ENCODE results near the gene WDR33. TPM values are rescaled to one million over a fixed set of nuclear protein-coding genes. Genes with fewer than 3 reads are reported as not detected.

Gene WDR33
- total RNA-seq, 2 donors from 2014 or later = 76.3 to 82.5 TPM

- Mint-ChIP-seq H3K9me3 (no peaks in the 10 kb centered on the region), H3K4me3 (no peak overlapping the region), H3K36me3 (ENCODE audit: low read depth) (peaks cover 9% of the 10 kb centered on the region), H3K4me1 (peaks cover 16% of the 10 kb centered on the region), H3K27me3 (ENCODE audit: insufficient read depth) (peaks cover 8% of the 10 kb centered on the region), H3K27ac (peak overlapping the region; percentile 75)
- Histone ChIP-seq H3K4me3 (ENCODE audit: low read length) (no peak overlapping the region), H3K27me3 (ENCODE audit: control insufficient read depth, insufficient read depth, low read length, poor library complexity, severe bottlenecking) (no peaks in the 10 kb centered on the region), H3K4me1 (ENCODE audit: control insufficient read depth, insufficient read depth, low read length) (peaks cover 3% of the 10 kb centered on the region), H3K36me3 (ENCODE audit: control insufficient read depth, insufficient read depth, low read length) (peaks cover 14% of the 10 kb centered on the region), H3K9me3 (ENCODE audit: control insufficient read depth, low read length) (no peaks in the 10 kb centered on the region), H3K27ac (ENCODE audit: low read depth, low read length) (no peak overlapping the region), H3K9ac (ENCODE audit: extremely low read depth, low read length, poor library complexity, severe bottlenecking) (no peak overlapping the region)
- no peak for TF ChIP-seq CTCF (conservative IDR thresholded peaks at IDR 0.05)
- peak; percentile 47 for DNase-seq
- 96 to 98% methylated on average over 19 to 27 of the region's 27 CpGs for WGBS, 2 experiments (ENCODE audit: insufficient coverage in 1 of 2, insufficient read length in 1 of 2)
Observed at GRCh38 chr2:127698553-127699355, 112.2 kb downstream of the WDR33 start.

GRCh38 chr2:127697482-127698180 lies 113.3 kb downstream of the WDR33 start:
- H3K27me3 ChIP-seq (ENCODE audit: control insufficient read depth, insufficient read depth, low read length, poor library complexity, severe bottlenecking) = no peaks in the 10 kb centered on the region
- Mint-ChIP-seq H3K27me3 (ENCODE audit: insufficient read depth) (peaks cover 8% of the 10 kb centered on the region), H3K4me1 (peaks cover 13% of the 10 kb centered on the region), H3K9me3 (peaks cover under 1% of the 10 kb centered on the region), H3K36me3 (ENCODE audit: low read depth) (peaks cover 5% of the 10 kb centered on the region), H3K27ac (no peak overlapping the region), H3K4me3 (no peak overlapping the region)
- H3K4me1 ChIP-seq (ENCODE audit: control insufficient read depth, insufficient read depth, low read length) = no peaks in the 10 kb centered on the region
- no peak overlapping the region for H3K4me3 ChIP-seq (ENCODE audit: low read length)
- DNase-seq = no peak
- WGBS, 2 experiments (ENCODE audit: insufficient coverage in 1 of 2, insufficient read length in 1 of 2) = 93 to 94% methylated on average over 17 to 21 of the region's 21 CpGs
- no peak for TF ChIP-seq CTCF (conservative IDR thresholded peaks at IDR 0.05)
- no peaks in the 10 kb centered on the region for H3K9me3 ChIP-seq (ENCODE audit: control insufficient read depth, low read length)
- H3K36me3 ChIP-seq (ENCODE audit: control insufficient read depth, insufficient read depth, low read length) = peaks cover 5% of the 10 kb centered on the region
- H3K9ac ChIP-seq (ENCODE audit: extremely low read depth, low read length, poor library complexity, severe bottlenecking) = no peak overlapping the region
- H3K27ac ChIP-seq (ENCODE audit: low read depth, low read length) = no peak overlapping the region

- Histone ChIP-seq H3K4me3 (ENCODE audit: low read length) (no peak overlapping the region), H3K9me3 (ENCODE audit: control insufficient read depth, low read length) (peaks cover 14% of the 10 kb centered on the region), H3K4me1 (ENCODE audit: control insufficient read depth, insufficient read depth, low read length) (no peaks in the 10 kb centered on the region), H3K27me3 (ENCODE audit: control insufficient read depth, insufficient read depth, low read length, poor library complexity, severe bottlenecking) (no peaks in the 10 kb centered on the region), H3K27ac (ENCODE audit: low read depth, low read length) (no peak overlapping the region), H3K9ac (ENCODE audit: extremely low read depth, low read length, poor library complexity, severe bottlenecking) (no peak overlapping the region), H3K36me3 (ENCODE audit: control insufficient read depth, insufficient read depth, low read length) (no peaks in the 10 kb centered on the region)
- peaks cover 5% of the 10 kb centered on the region for H3K36me3 Mint-ChIP-seq (ENCODE audit: low read depth)
- H3K27me3 Mint-ChIP-seq (ENCODE audit: insufficient read depth) = peaks cover 10% of the 10 kb centered on the region
- peaks cover 8% of the 10 kb centered on the region for H3K4me1 Mint-ChIP-seq
- 89 to 96% methylated on average over 30 to 52 of the region's 52 CpGs for WGBS, 2 experiments (ENCODE audit: insufficient coverage in 1 of 2, insufficient read length in 1 of 2)
- H3K4me3 Mint-ChIP-seq = no peak overlapping the region
- peaks cover 19% of the 10 kb centered on the region for H3K9me3 Mint-ChIP-seq
- no peak overlapping the region for H3K27ac Mint-ChIP-seq
- peak; percentile 76 for TF ChIP-seq CTCF (conservative IDR thresholded peaks at IDR 0.05)
- peak; percentile 92 for DNase-seq
Observed at GRCh38 chr2:127695491-127696472, 115.2 kb downstream of the WDR33 start.

Data from endodermal cell (in vitro differentiated cells).